SK-N-SH (cell line): Measurements from ENCODE around the gene ZNF335. TPM values are rescaled to one million over a fixed set of nuclear protein-coding genes. Genes with fewer than 3 reads are reported as not detected.
"Not testable (repeated sequence)": the region's sequence is repeated elsewhere in the genome, so short reads cannot be mapped to it uniquely, and the experiment has no call there.

ENCODE experiments used
- CTCF ChIA-PET: fragments of 300-600, 350-600 bp; formaldehyde crosslinking; extraction: SDS; loops from one replicate; lab custom pipeline; 2021; lab: Yijun Ruan, JAX
- POLR2A ChIA-PET: fragments of 350-600 bp; sonication (Branson Sonifier 250); formaldehyde crosslinking; extraction: SDS; loops from one replicate; lab custom pipeline; 2020; ENCODE audit warnings: antibody characterized with exemption, inconsistent platforms; lab: Yijun Ruan, JAX
- DNase-seq: peaks from one replicate; pipeline ENCODE4 v3.0.0; 2012
- H2AFZ ChIP-seq: fragments of 200-600 bp; sonication (generic); 2 replicates; pipeline ENCODE4 v1.8.1; 2016; ENCODE audit warnings: antibody characterized with exemption, mild to moderate bottlenecking, low read depth
- H3F3A ChIP-seq: fragments of 200-600 bp; sonication (generic); replicated peaks from 2 replicates; pipeline ENCODE3; 2016; ENCODE audit warnings: antibody characterized with exemption, mild to moderate bottlenecking; ENCODE audit not compliant: insufficient read depth
- H3K27ac ChIP-seq, 2 experiments: fragments of 200-500 bp in 1 of 2; fragments of 200-600 bp in 1 of 2; sonication (Bioruptor generic) in 1 of 2; sonication (generic), shearing (Covaris generic) in 1 of 2; 2 replicates each; pipeline versions ENCODE4 v1.5.1 to v1.6.1; 2014 to 2016; ENCODE audit warnings: low read depth in 2 of 2, inconsistent platforms in 1 of 2, low read length in 1 of 2, mild to moderate bottlenecking in 1 of 2, mixed read lengths in 1 of 2
- H3K27me3 ChIP-seq: fragments of 200-600 bp; sonication (generic), shearing (Covaris generic); 2 replicates; pipeline ENCODE4 v1.6.1; 2016; ENCODE audit warnings: mixed run types; ENCODE audit not compliant: insufficient read depth
- H3K36me3 ChIP-seq, 2 experiments: fragments of 200-500 bp in 1 of 2; fragments of 200-600 bp in 1 of 2; sonication (Bioruptor generic) in 1 of 2; sonication (generic) in 1 of 2; replicated peaks in 1 of 2; 2 replicates each; pipeline versions ENCODE3 to v1.5.1; 2014 to 2016; ENCODE audit warnings: low read length in 1 of 2, mild to moderate bottlenecking in 1 of 2; ENCODE audit not compliant: insufficient read depth in 2 of 2, control insufficient read depth in 1 of 2
- H3K4me1 ChIP-seq, 2 experiments: fragments of 200-500 bp in 1 of 2; fragments of 200-600 bp in 1 of 2; sonication (Bioruptor generic) in 1 of 2; sonication (generic), shearing (Covaris generic) in 1 of 2; 2 replicates each; pipeline versions ENCODE4 v1.5.1 to v1.6.1; 2014 to 2016; ENCODE audit warnings: low read depth in 1 of 2, low read length in 1 of 2, mixed run types in 1 of 2; ENCODE audit not compliant: insufficient read depth in 2 of 2, control insufficient read depth in 1 of 2
- H3K4me2 ChIP-seq: fragments of 200-600 bp; sonication (generic), shearing (Covaris generic); 2 replicates; pipeline ENCODE4 v1.6.1; 2017; ENCODE audit warnings: mixed run types
- H3K4me3 ChIP-seq, 2 experiments: fragments of 200-500 bp in 1 of 2; fragments of 200-600 bp in 1 of 2; sonication (Bioruptor generic) in 1 of 2; sonication (generic), shearing (Covaris generic) in 1 of 2; 2 replicates each; pipeline versions ENCODE4 v1.5.1 to v1.8.1; 2014 to 2016; ENCODE audit warnings: low read depth in 2 of 2, inconsistent platforms in 1 of 2, low read length in 1 of 2, mild to moderate bottlenecking in 1 of 2, mixed read lengths in 1 of 2, moderate library complexity in 1 of 2
- H3K79me2 ChIP-seq: fragments of 200-600 bp; sonication (generic); 2 replicates; pipeline ENCODE4 v1.8.1; 2017; ENCODE audit warnings: mild to moderate bottlenecking; ENCODE audit not compliant: insufficient read depth
- H3K9ac ChIP-seq: fragments of 200-600 bp; sonication (generic); 2 replicates; pipeline ENCODE4 v1.6.1; 2017; ENCODE audit warnings: mixed run types
- H3K9me2 ChIP-seq: fragments of 200-600 bp; sonication (generic); 2 replicates; pipeline ENCODE4 v1.6.1; 2017; ENCODE audit warnings: mixed run types
- H3K9me3 ChIP-seq: fragments of 200-600 bp; sonication (generic); 2 replicates; pipeline ENCODE4 v1.6.1; 2017; ENCODE audit warnings: mixed run types, mild to moderate bottlenecking, moderate library complexity
- H4K20me1 ChIP-seq: fragments of 200-600 bp; sonication (generic); 2 replicates; pipeline ENCODE4 v1.6.1; 2017; ENCODE audit warnings: mild to moderate bottlenecking, mixed run types; ENCODE audit not compliant: insufficient read depth
- CTCF ChIP-seq: fragments of 200-600 bp; sonication (generic); IDR thresholded peaks from 2 replicates; pipeline ENCODE4 v1.6.1; 2017; ENCODE audit warnings: antibody characterized with exemption, mild to moderate bottlenecking, moderate library complexity
- ELF1 ChIP-seq: IDR thresholded peaks from 2 replicates; pipeline ENCODE4 v1.4.0; 2012
- GABPA ChIP-seq: IDR thresholded peaks from 2 replicates; pipeline ENCODE4 v1.4.0; 2012; ENCODE audit warnings: low read depth, mild to moderate bottlenecking
- IRF3 ChIP-seq: fragments of 150-350 bp; IDR thresholded peaks from 2 replicates; pipeline ENCODE4 v1.6.1; 2016; ENCODE audit warnings: mild to moderate bottlenecking, low read depth, low read length
- NFIC ChIP-seq: IDR thresholded peaks from 2 replicates; pipeline ENCODE4 v1.4.0; 2012; ENCODE audit warnings: borderline replicate concordance
- RXRA ChIP-seq: IDR thresholded peaks from 2 replicates; pipeline ENCODE4 v1.4.0; 2012; ENCODE audit warnings: low read depth, mild to moderate bottlenecking, borderline replicate concordance
- TEAD4 ChIP-seq: IDR thresholded peaks from 2 replicates; pipeline ENCODE4 v1.4.0; 2012; ENCODE audit warnings: mild to moderate bottlenecking, borderline replicate concordance; ENCODE audit not compliant: insufficient read depth
- WGBS: methylation state at CpG from one replicate; pipeline ENCODE4 v1.1.6; 2017; ENCODE audit warnings: low lambda C conversion rate; 5-methylcytosine and 5-hydroxymethylcytosine counted together
- polyA plus RNA-seq, 3 experiments: library from polyadenylated mRNA; depleted of rRNA; stranded (reverse); fragments of >200 nt; gene quantifications; 2 replicates each; pipeline ENCODE4 v1.2.3, GENCODE V29; 2012

The ZNF335 gene
- polyA plus RNA-seq, 1 of the 3 experiments (the other 2 are of a cell fraction): 11.7 TPM

GRCh38 chr20:45958593-45958992 lies 13.4 kb downstream of the ZNF335 start (continued):
- no peak for TF ChIP-seq CTCF
- no peak for TF ChIP-seq NFIC
- no peak for TF ChIP-seq RXRA
- TF ChIP-seq ELF1: no peak

- no peak for DNase-seq
- Histone ChIP-seq H3K9ac (no peak overlapping the region), H3K36me3 (peaks cover 31 to 65% of the 10 kb centered on the region in 2 experiments), H3K4me3 (no peak overlapping the region), H3K27me3 (no peaks in the 10 kb centered on the region), H2AFZ (no peak overlapping the region), H3K79me2 (no peaks in the 10 kb centered on the region), H3K27ac (no peak overlapping the region), H4K20me1 (no peaks in the 10 kb centered on the region), H3K9me2 (no peaks in the 10 kb centered on the region), H3K4me2 (no peak overlapping the region), H3K4me1 (no peaks in the 10 kb centered on the region), H3K9me3 (no peaks in the 10 kb centered on the region), H3F3A (no peaks in the 10 kb centered on the region)
- CTCF ChIA-PET: interaction anchor here (1.2 to 6.1 kb wide), 5 partner anchors 8 to 133 kb away, joined by 3 to 51 read pairs (median 9); partner anchors contain the start of genes CTSA and NEURL2
- TF ChIP-seq IRF3: no peak
- no peak for TF ChIP-seq TEAD4
- TF ChIP-seq GABPA: no peak
- POLR2A ChIA-PET: interaction anchor here (0.8 to 1.6 kb wide), 4 partner anchors 8 to 23 kb away, joined by 3 to 5 read pairs (median 4); partner anchors contain the start of gene PCIF1
- 87% methylated on average over 10 of the region's 19 CpGs for WGBS
These were observed 14.7 kb downstream of the ZNF335 start for GRCh38 chr20:45957021-45957941.

GRCh38 chr20:45956326-45956725 lies 15.7 kb downstream of the ZNF335 start:
- POLR2A ChIA-PET: not testable (repeated sequence)

More at GRCh38 chr20:45956326-45956725, 15.7 kb downstream of the ZNF335 start:
- H3K79me2 ChIP-seq, H2AFZ ChIP-seq, H3K4me3 ChIP-seq, DNase-seq, H4K20me1 ChIP-seq, H3K4me1 ChIP-seq, H3K27me3 ChIP-seq, H3K9ac ChIP-seq, H3F3A ChIP-seq, H3K27ac ChIP-seq, H3K9me3 ChIP-seq, H3K4me2 ChIP-seq, H3K9me2 ChIP-seq, CTCF ChIA-PET: not testable (repeated sequence)
- peaks cover 35 to 65% of the 10 kb centered on the region in 2 experiments for H3K36me3 ChIP-seq
- WGBS: 97% methylated on average over 10 of the region's 10 CpGs
